Panc1 (cell line): Measurements from ENCODE around the gene ALDH4A1. TPM values are rescaled to one million over a fixed set of nuclear protein-coding genes. Genes with fewer than 3 reads are reported as not detected.

Source experiments
- ATAC-seq: fragments of 200-7000 bp; cut with Tn5 transposase; 2 replicates; pipeline ENCODE4 v1.9.1; 2020; ENCODE audit warnings: mild to moderate bottlenecking, moderate library complexity
- BruUV-seq: library from RNA; stranded (reverse); fragments of 400-500 nt; replicated peaks from 2 replicates; lab custom pipeline; 2021; lab: Mats Ljungman, UMichigan
- CTCF ChIA-PET: fragments of 300-600 bp; sonication (Branson Sonifier 250); formaldehyde crosslinking; loops from one replicate; lab custom pipeline; 2022; ENCODE audit warnings: antibody characterized with exemption; lab: Charles Lee
- POLR2A ChIA-PET: fragments of 300-600 bp; sonication (Branson Sonifier 250); formaldehyde crosslinking; loops from one replicate; lab custom pipeline; 2022; ENCODE audit warnings: antibody characterized with exemption; lab: Charles Lee
- DNase-seq: peaks from one replicate; pipeline ENCODE4 v3.0.0-alpha.2; 2010; ENCODE audit warnings: low read depth, low spot score
- H3K27ac ChIP-seq: 2 replicates; pipeline ENCODE4 v1.5.1; 2011; ENCODE audit warnings: mild to moderate bottlenecking, low read length, inconsistent platforms
- H3K27me3 ChIP-seq: fragments of 200-500 bp; sonication (Bioruptor generic); 2 replicates; pipeline ENCODE4 v1.6.0; 2014; ENCODE audit warnings: low read length, inconsistent platforms; ENCODE audit not compliant: control insufficient read depth, insufficient read depth
- H3K36me3 ChIP-seq: fragments of 200-500 bp; sonication (Bioruptor generic); 2 replicates; pipeline ENCODE4 v1.5.1; 2014; ENCODE audit warnings: inconsistent platforms, mild to moderate bottlenecking, low read length, moderate library complexity; ENCODE audit not compliant: control insufficient read depth, insufficient read depth
- H3K4me1 ChIP-seq: 2 replicates; pipeline ENCODE4 v1.5.1; 2011; ENCODE audit warnings: inconsistent platforms, mild to moderate bottlenecking, low read length, moderate library complexity; ENCODE audit not compliant: control insufficient read depth, insufficient read depth
- H3K4me3 ChIP-seq, 2 experiments: 2 replicates each; pipeline ENCODE4 v1.5.1; 2011 to 2012; ENCODE audit warnings: low read depth in 2 of 2, low read length in 2 of 2, mild to moderate bottlenecking in 2 of 2, inconsistent platforms in 1 of 2, moderate library complexity in 1 of 2
- H3K9me3 ChIP-seq: fragments of 200-500 bp; sonication (Bioruptor generic); 2 replicates; pipeline ENCODE4 v1.5.1; 2014; ENCODE audit warnings: low read depth, mild to moderate bottlenecking, inconsistent platforms, low read length, moderate library complexity; ENCODE audit not compliant: control insufficient read depth, insufficient read depth
- POLR2AphosphoS5 ChIP-seq: IDR thresholded peaks from 2 replicates; pipeline ENCODE4 v1.6.1; 2012; ENCODE audit warnings: mild to moderate bottlenecking, low read depth, low read length, moderate library complexity
- REST ChIP-seq, 2 experiments: IDR thresholded peaks; 2 replicates each; pipeline ENCODE4 v1.6.1; 2011 to 2012; ENCODE audit warnings: low read depth in 2 of 2, control low read depth in 1 of 2, low read length in 1 of 2, mild to moderate bottlenecking in 1 of 2, moderate library complexity in 1 of 2; ENCODE audit not compliant: insufficient read depth in 1 of 2
- SIN3A ChIP-seq: IDR thresholded peaks from 2 replicates; pipeline ENCODE4 v1.6.1; 2012; ENCODE audit warnings: low read depth, mild to moderate bottlenecking, low read length, moderate library complexity, borderline replicate concordance; ENCODE audit not compliant: insufficient read depth
- TCF7L2 ChIP-seq: IDR thresholded peaks from 2 replicates; pipeline ENCODE4 v1.6.1; 2011; ENCODE audit warnings: mild to moderate bottlenecking, low read depth, low read length, inconsistent platforms
- in situ Hi-C: cut with HindIII; loops from 2 replicates; pipeline ENCODE4 v1.10.0; 2016; ENCODE audit warnings: low sequenced_read_pairs, low pct_unique_long_range_greater_than_20kb
- intact Hi-C: fragments of 100-400 bp; cut with micrococcal nuclease; formaldehyde crosslinking; loops from one replicate; pipeline ENCODE4 v1.10.0; 2022; ENCODE audit not compliant: unreplicated experiment
- total RNA-seq: library from RNA; stranded (reverse); gene quantifications from one replicate; pipeline ENCODE4 v1.2.1, GENCODE V29; 2021; ENCODE audit not compliant: unreplicated experiment
- TF ChIP-seq, protein P1 (sequence below): fragments of 450-650 bp; IDR thresholded peaks from 2 replicates; pipeline ENCODE4 v1.5.1; 2017; ENCODE audit warnings: mild to moderate bottlenecking

The ALDH4A1 gene
- total RNA-seq, 1 experiment from 2014 or later: 21.7 TPM

DNA sequence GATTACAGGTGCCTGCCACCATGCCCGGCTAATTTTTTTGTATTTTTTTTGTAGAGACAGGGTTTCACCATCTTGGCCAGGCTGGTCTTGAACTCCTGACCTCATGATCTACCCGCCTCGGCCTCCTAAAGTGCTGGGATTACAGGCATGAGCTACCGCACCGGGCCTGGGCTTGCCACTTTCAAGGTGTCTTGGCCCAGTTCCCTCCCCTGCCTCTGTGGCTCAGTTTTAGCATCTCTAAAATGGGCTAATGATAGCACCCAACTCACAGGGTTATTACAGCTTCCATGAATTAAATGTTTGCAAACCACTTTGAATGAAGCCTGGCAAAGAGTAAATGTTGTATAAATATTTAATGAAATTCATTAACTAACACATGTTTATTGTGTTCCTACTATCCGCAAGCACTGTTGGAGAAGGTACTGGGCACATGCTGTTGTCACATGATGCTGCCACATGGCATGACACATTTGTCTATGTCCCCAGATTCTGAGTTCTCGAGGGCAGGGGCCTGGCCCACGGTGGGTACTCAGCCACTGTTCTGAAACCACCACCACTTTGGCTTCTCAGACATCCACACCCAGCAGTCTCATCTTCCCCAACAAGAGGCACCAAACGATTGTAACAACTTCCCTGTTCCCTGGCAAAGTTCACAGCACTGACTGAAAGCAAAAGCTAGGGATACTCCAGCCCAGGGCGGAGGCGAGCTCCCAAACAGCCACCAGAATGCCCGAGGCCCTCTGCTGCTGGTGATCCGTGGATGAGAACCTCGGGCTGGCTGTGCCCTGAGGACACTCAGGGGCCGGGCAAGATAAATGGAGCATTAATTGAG, 44.4 kb upstream of the ALDH4A1 start:
- Histone ChIP-seq H3K4me1 (peaks cover 81% of the 10 kb centered on the region), H3K27ac (peak overlapping the region; percentile 89), H3K27me3 (no peaks in the 10 kb centered on the region), H3K36me3 (no peaks in the 10 kb centered on the region), H3K4me3 (peak overlapping the region in 1 of 2 experiments; percentile 34; a peak in 2 of 4 replicates), H3K9me3 (no peaks in the 10 kb centered on the region)
- intact Hi-C loops (no loop called here), in situ Hi-C loops (no loop called here)
- ATAC-seq: 0 out of 2 replicates have a peak, but pooled peaks have one; percentile 8
- DNase-seq: no peak
- ChIA-PET CTCF (interaction anchor here (0.6 kb wide), 1 partner anchor 39 kb away, joined by 3 read pairs; no protein-coding TSS in a partner anchor), POLR2A (no interaction called here)
- TF ChIP-seq POLR2AphosphoS5: 0 out of 2 replicates have a peak, but pooled peaks have one; percentile 3
- TF ChIP-seq, protein P1, sequence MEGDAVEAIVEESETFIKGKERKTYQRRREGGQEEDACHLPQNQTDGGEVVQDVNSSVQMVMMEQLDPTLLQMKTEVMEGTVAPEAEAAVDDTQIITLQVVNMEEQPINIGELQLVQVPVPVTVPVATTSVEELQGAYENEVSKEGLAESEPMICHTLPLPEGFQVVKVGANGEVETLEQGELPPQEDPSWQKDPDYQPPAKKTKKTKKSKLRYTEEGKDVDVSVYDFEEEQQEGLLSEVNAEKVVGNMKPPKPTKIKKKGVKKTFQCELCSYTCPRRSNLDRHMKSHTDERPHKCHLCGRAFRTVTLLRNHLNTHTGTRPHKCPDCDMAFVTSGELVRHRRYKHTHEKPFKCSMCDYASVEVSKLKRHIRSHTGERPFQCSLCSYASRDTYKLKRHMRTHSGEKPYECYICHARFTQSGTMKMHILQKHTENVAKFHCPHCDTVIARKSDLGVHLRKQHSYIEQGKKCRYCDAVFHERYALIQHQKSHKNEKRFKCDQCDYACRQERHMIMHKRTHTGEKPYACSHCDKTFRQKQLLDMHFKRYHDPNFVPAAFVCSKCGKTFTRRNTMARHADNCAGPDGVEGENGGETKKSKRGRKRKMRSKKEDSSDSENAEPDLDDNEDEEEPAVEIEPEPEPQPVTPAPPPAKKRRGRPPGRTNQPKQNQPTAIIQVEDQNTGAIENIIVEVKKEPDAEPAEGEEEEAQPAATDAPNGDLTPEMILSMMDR: no peak
- BruUV-seq: no TSS peak

- no TSS peak for BruUV-seq
- peak overlapping the region; percentile 89 for H3K27ac ChIP-seq
- TF ChIP-seq POLR2AphosphoS5 (peak; percentile 37; the same call in 1 of the 2 replicates), TCF7L2 (no peak)
- ChIA-PET CTCF (interaction anchor here (0.5 kb wide), 1 partner anchor 11 kb away, joined by 3 read pairs; the partner anchor contains the start of gene IFFO2), POLR2A (interaction anchor here (0.9 kb wide), 1 partner anchor 56 kb away, joined by 3 read pairs; no protein-coding TSS in a partner anchor)
- H3K4me1 ChIP-seq: peaks cover 83% of the 10 kb centered on the region
- intact Hi-C loops: no loop called here
- H3K9me3 ChIP-seq: no peaks in the 10 kb centered on the region
- H3K27me3 ChIP-seq: no peaks in the 10 kb centered on the region
- in situ Hi-C loops: no loop called here
- DNase-seq (no peak), ATAC-seq (no peak)
- peak overlapping the region in 1 of 2 experiments; percentile 6; a peak in 1 of 4 replicates for H3K4me3 ChIP-seq
- no peaks in the 10 kb centered on the region for H3K36me3 ChIP-seq
Measured at GRCh38 chr1:18945401-18945849, 43.1 kb upstream of the ALDH4A1 start.

GRCh38 chr1:18944810-18945209, 42.5 kb upstream of the ALDH4A1 start:
- CTCF ChIA-PET: no interaction called here
- intact Hi-C loops (no loop called here), in situ Hi-C loops (no loop called here)
- no peak overlapping the region for H3K4me3 ChIP-seq
- peak overlapping the region; percentile 89 for H3K27ac ChIP-seq
- no peak for TF ChIP-seq SIN3A
- TF ChIP-seq, protein P1: no peak
- no peak for TF ChIP-seq REST (IDR thresholded peaks at IDR 0.05; ENCODE audit: insufficient read depth in 1 of 2, low read depth in 2 of 2, low read length in 1 of 2)
- no peak for TF ChIP-seq TCF7L2
- TF ChIP-seq POLR2AphosphoS5: no peak
- H3K4me1 ChIP-seq: peaks cover 88% of the 10 kb centered on the region
- ATAC-seq (no peak), DNase-seq (no peak)
- H3K36me3 ChIP-seq: no peaks in the 10 kb centered on the region
- POLR2A ChIA-PET: no interaction called here
- H3K9me3 ChIP-seq: no peaks in the 10 kb centered on the region
- no peaks in the 10 kb centered on the region for H3K27me3 ChIP-seq
- no TSS peak for BruUV-seq
